HCT116 (cell line): ENCODE measurements around the gene OR4D5. TPM values are rescaled to one million over a fixed set of nuclear protein-coding genes. Genes with fewer than 3 reads are reported as not detected.

Source experiments
- ATAC-seq: fragments of 200-7000 bp; cut with Tn5 transposase; 2 replicates; pipeline ENCODE4 v1.9.1; 2020; ENCODE audit warnings: mild to moderate bottlenecking, moderate library complexity
- BruUV-seq: library from RNA; stranded (reverse); fragments of 400-500 nt; replicated peaks from 2 replicates; lab custom pipeline; 2021; lab: Mats Ljungman, UMichigan
- CTCF ChIA-PET: fragments of 300-600 bp; sonication (Branson Sonifier 250); formaldehyde crosslinking; loops from one replicate; lab custom pipeline; 2021; ENCODE audit warnings: antibody characterized with exemption; lab: Charles Lee
- POLR2A ChIA-PET: fragments of 300-600, 350-600 bp; sonication (Branson Sonifier 250); formaldehyde crosslinking; loops from one replicate; lab custom pipeline; 2021; ENCODE audit warnings: antibody characterized with exemption; lab: Charles Lee
- RAD21 ChIA-PET, 2 experiments: fragments of 300-600 bp; sonication (Branson Sonifier 250); formaldehyde crosslinking; loops; one replicate each; lab custom pipeline; 2023; ENCODE audit warnings: low total read pairs in 2 of 2; ENCODE audit not compliant: uncharacterized antibody in 2 of 2, unreplicated experiment in 2 of 2, low non-redundant PET in 1 of 2; lab: Charles Lee
- DNase-seq: peaks from one replicate; pipeline ENCODE4 v3.0.0-alpha.2; 2010; ENCODE audit warnings: low read depth, low spot score
- H2AFZ ChIP-seq: fragments of 200-600 bp; shearing (Covaris generic), sonication (generic); 2 replicates; pipeline ENCODE4 v1.6.1; 2017; ENCODE audit warnings: low read depth, mixed run types, mixed read lengths, antibody characterized with exemption, low read length; ENCODE audit not compliant: poor library complexity, severe bottlenecking
- H3K27ac ChIP-seq: 2 replicates; pipeline ENCODE4 v1.5.1; 2012; ENCODE audit warnings: low read depth, low read length
- H3K27me3 ChIP-seq: fragments of 200-600 bp; sonication (generic); 2 replicates; pipeline ENCODE4 v1.6.1; 2016; ENCODE audit warnings: mixed run types, low read length, mixed read lengths; ENCODE audit not compliant: insufficient read depth
- H3K36me3 ChIP-seq, 2 experiments: fragments of 200-500 bp in 1 of 2; fragments of 200-600 bp in 1 of 2; sonication (Bioruptor generic) in 1 of 2; sonication (generic) in 1 of 2; 2 replicates each; pipeline versions ENCODE4 v1.5.1 to v1.6.1; 2014 to 2016; ENCODE audit warnings: low read length in 2 of 2, inconsistent platforms in 1 of 2, mixed read lengths in 1 of 2, mixed run types in 1 of 2; ENCODE audit not compliant: insufficient read depth in 2 of 2, control insufficient read depth in 1 of 2
- H3K4me1 ChIP-seq, 2 experiments: fragments of 200-600 bp in 1 of 2; sonication (generic) in 1 of 2; 2 replicates each; pipeline versions ENCODE4 v1.5.1 to v1.6.1; 2012 to 2017; ENCODE audit warnings: low read length in 2 of 2, inconsistent platforms in 1 of 2, mild to moderate bottlenecking in 1 of 2, mixed read lengths in 1 of 2, mixed run types in 1 of 2, moderate library complexity in 1 of 2; ENCODE audit not compliant: insufficient read depth in 2 of 2, control insufficient read depth in 1 of 2
- H3K4me2 ChIP-seq: fragments of 200-600 bp; sonication (generic); 2 replicates; pipeline ENCODE4 v1.6.1; 2017; ENCODE audit warnings: mixed run types, low read length, mixed read lengths
- H3K4me3 ChIP-seq, 2 experiments: fragments of 200-600 bp in 1 of 2; sonication (generic) in 1 of 2; replicated peaks in 1 of 2; 2 replicates each; pipeline ENCODE4 v1.5.1; 2011 to 2016; ENCODE audit warnings: low read length in 2 of 2, control low read depth in 1 of 2, low read depth in 1 of 2, mild to moderate bottlenecking in 1 of 2, mixed read lengths in 1 of 2, mixed run types in 1 of 2
- H3K79me2 ChIP-seq: fragments of 200-600 bp; sonication (generic); 2 replicates; pipeline ENCODE4 v1.6.1; 2017; ENCODE audit warnings: mild to moderate bottlenecking, mixed run types, low read length, moderate library complexity, mixed read lengths; ENCODE audit not compliant: insufficient read depth
- H3K9ac ChIP-seq: fragments of 200-600 bp; sonication (generic); 2 replicates; pipeline ENCODE4 v1.6.1; 2016; ENCODE audit warnings: low read length, mixed read lengths
- H3K9me2 ChIP-seq: fragments of 200-600 bp; sonication (generic), shearing (Covaris generic); 2 replicates; pipeline ENCODE4 v1.6.1; 2017; ENCODE audit warnings: mixed run types, mild to moderate bottlenecking, moderate library complexity; ENCODE audit not compliant: insufficient read depth
- H3K9me3 ChIP-seq, 2 experiments: fragments of 200-500 bp in 1 of 2; fragments of 200-600 bp in 1 of 2; sonication (Bioruptor generic) in 1 of 2; sonication (generic) in 1 of 2; 2 replicates each; pipeline ENCODE4 v1.6.1; 2014 to 2017; ENCODE audit warnings: low read length in 2 of 2, mixed read lengths in 2 of 2, inconsistent platforms in 1 of 2, low read depth in 1 of 2, mild to moderate bottlenecking in 1 of 2, mixed run types in 1 of 2, moderate library complexity in 1 of 2; ENCODE audit not compliant: control insufficient read depth in 1 of 2, insufficient read depth in 1 of 2
- H4K20me1 ChIP-seq: fragments of 200-600 bp; sonication (generic), shearing (Covaris generic); 2 replicates; pipeline ENCODE4 v1.6.1; 2017; ENCODE audit warnings: mixed run types, mild to moderate bottlenecking, moderate library complexity; ENCODE audit not compliant: insufficient read depth
- CEBPB ChIP-seq: IDR thresholded peaks from 2 replicates; pipeline ENCODE4 v1.6.1; 2012; ENCODE audit warnings: low read depth
- EGR1 ChIP-seq: IDR thresholded peaks from 2 replicates; pipeline ENCODE4 v1.6.1; 2012; ENCODE audit warnings: low read depth
- EZH2 ChIP-seq: fragments of 200-600 bp; sonication (generic); IDR thresholded peaks from 2 replicates; pipeline ENCODE4 v1.6.1; 2017; ENCODE audit warnings: antibody characterized with exemption, mixed run types
- EZH2phosphoT487 ChIP-seq: fragments of 200-600 bp; IDR thresholded peaks from 2 replicates; pipeline ENCODE4 v1.6.1; 2018; ENCODE audit warnings: antibody characterized with exemption, borderline replicate concordance
- JUND ChIP-seq: IDR thresholded peaks from 2 replicates; pipeline ENCODE4 v1.6.1; 2012
- RAD21 ChIP-seq: IDR thresholded peaks from 2 replicates; pipeline ENCODE4 v1.6.1; 2012; ENCODE audit warnings: low read depth, mild to moderate bottlenecking
- REST ChIP-seq: IDR thresholded peaks from 2 replicates; pipeline ENCODE4 v1.6.1; 2012; ENCODE audit warnings: low read depth
- SIN3A ChIP-seq: IDR thresholded peaks from 2 replicates; pipeline ENCODE4 v1.6.1; 2012; ENCODE audit warnings: low read depth
- SRF ChIP-seq: IDR thresholded peaks from 2 replicates; pipeline ENCODE4 v1.6.1; 2012; ENCODE audit warnings: low read depth
- YY1 ChIP-seq: IDR thresholded peaks from 2 replicates; pipeline ENCODE4 v1.6.1; 2011; ENCODE audit warnings: low read length, low read depth, moderate library complexity, mild to moderate bottlenecking; ENCODE audit not compliant: insufficient replicate concordance; ENCODE audit errors: extremely low read depth
- ZNF274 ChIP-seq: fragments of 200-500 bp; sonication (Bioruptor generic); IDR thresholded peaks from 2 replicates; pipeline ENCODE4 v1.6.1; 2014; ENCODE audit warnings: mild to moderate bottlenecking, low read depth, low read length, inconsistent platforms
- intact Hi-C: fragments of 100-400 bp; cut with micrococcal nuclease; formaldehyde crosslinking; loops from 2 replicates; pipeline ENCODE4 v1.10.0; 2022
- total RNA-seq: library from RNA; stranded (reverse); gene quantifications from one replicate; pipeline ENCODE4 v1.2.1, GENCODE V29; 2021; ENCODE audit not compliant: unreplicated experiment
- TF ChIP-seq, protein P1 (sequence below), 3 experiments: fragments of 200-600 bp in 1 of 3; sonication (generic) in 1 of 3; IDR thresholded peaks in 2 of 3; conservative IDR thresholded peaks in 1 of 3; 2 replicates each; pipeline ENCODE4 v1.5.1; 2012 to 2017; ENCODE audit warnings: low read depth in 2 of 3, low read length in 2 of 3, antibody characterized with exemption in 1 of 3, borderline replicate concordance in 1 of 3, control low read depth in 1 of 3, mild to moderate bottlenecking in 1 of 3, mixed read lengths in 1 of 3, mixed run types in 1 of 3, moderate library complexity in 1 of 3; ENCODE audit not compliant: insufficient read depth in 1 of 3
- TF ChIP-seq, protein P2 (sequence below): IDR thresholded peaks from 2 replicates; pipeline ENCODE4 v1.6.1; 2012

The OR4D5 gene
- total RNA-seq, 1 experiment from 2014 or later = not detected

GRCh38 chr11:123920943-123921342 lies 18.5 kb upstream of the OR4D5 start:
- no peaks in the 10 kb centered on the region for H3K4me1 ChIP-seq
- H3K9me2 ChIP-seq = no peaks in the 10 kb centered on the region
- H3K9me3 ChIP-seq = no peaks in the 10 kb centered on the region
- DNase-seq (no peak), ATAC-seq (no peak)
- peaks cover 4% of the 10 kb centered on the region; the same call in 1 of the 2 replicates for H3K27me3 ChIP-seq
- H4K20me1 ChIP-seq = no peaks in the 10 kb centered on the region
- H3K36me3 ChIP-seq = no peaks in the 10 kb centered on the region
- no peak overlapping the region for H3K4me3 ChIP-seq
- H2AFZ ChIP-seq = no peak overlapping the region
- RAD21 ChIA-PET = no interaction called here
- POLR2A ChIA-PET = no interaction called here
- no peaks in the 10 kb centered on the region for H3K79me2 ChIP-seq
- H3K9ac ChIP-seq = no peak overlapping the region
- no TSS peak for BruUV-seq
- H3K27ac ChIP-seq = no peak overlapping the region
- no peak for TF ChIP-seq EZH2phosphoT487
- TF ChIP-seq CEBPB = no peak
- TF ChIP-seq, protein P1, sequence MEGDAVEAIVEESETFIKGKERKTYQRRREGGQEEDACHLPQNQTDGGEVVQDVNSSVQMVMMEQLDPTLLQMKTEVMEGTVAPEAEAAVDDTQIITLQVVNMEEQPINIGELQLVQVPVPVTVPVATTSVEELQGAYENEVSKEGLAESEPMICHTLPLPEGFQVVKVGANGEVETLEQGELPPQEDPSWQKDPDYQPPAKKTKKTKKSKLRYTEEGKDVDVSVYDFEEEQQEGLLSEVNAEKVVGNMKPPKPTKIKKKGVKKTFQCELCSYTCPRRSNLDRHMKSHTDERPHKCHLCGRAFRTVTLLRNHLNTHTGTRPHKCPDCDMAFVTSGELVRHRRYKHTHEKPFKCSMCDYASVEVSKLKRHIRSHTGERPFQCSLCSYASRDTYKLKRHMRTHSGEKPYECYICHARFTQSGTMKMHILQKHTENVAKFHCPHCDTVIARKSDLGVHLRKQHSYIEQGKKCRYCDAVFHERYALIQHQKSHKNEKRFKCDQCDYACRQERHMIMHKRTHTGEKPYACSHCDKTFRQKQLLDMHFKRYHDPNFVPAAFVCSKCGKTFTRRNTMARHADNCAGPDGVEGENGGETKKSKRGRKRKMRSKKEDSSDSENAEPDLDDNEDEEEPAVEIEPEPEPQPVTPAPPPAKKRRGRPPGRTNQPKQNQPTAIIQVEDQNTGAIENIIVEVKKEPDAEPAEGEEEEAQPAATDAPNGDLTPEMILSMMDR (IDR thresholded peaks at IDR 0.05 in 2 of 3, conservative IDR thresholded peaks at IDR 0.05 in 1 of 3; ENCODE audit: borderline replicate concordance in 1 of 3, insufficient read depth in 1 of 3, low read depth in 2 of 3, low read length in 2 of 3) = no peak
- no peak for TF ChIP-seq EZH2
- no peak for TF ChIP-seq YY1
- TF ChIP-seq ZNF274 = no peak
- TF ChIP-seq, protein P2, sequence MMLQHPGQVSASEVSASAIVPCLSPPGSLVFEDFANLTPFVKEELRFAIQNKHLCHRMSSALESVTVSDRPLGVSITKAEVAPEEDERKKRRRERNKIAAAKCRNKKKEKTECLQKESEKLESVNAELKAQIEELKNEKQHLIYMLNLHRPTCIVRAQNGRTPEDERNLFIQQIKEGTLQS = no peak
- no peak for TF ChIP-seq SRF
- TF ChIP-seq REST = no peak
- TF ChIP-seq RAD21 = no peak
- no peak for TF ChIP-seq SIN3A
- no peak for TF ChIP-seq JUND
- TF ChIP-seq EGR1 = no peak
- intact Hi-C loops = loop anchor here (5.0 kb wide), 1 partner anchor 39 kb away; no protein-coding TSS in a partner anchor
- no peak overlapping the region for H3K4me2 ChIP-seq
- CTCF ChIA-PET = no interaction called here
